ENCODE data around the gene TMEM106C.

GRCh38 chr12:47954467-47955045 lies 8.8 kb upstream of the TMEM106C start:
- TF ChIP-seq CTCF (IDR thresholded peaks at IDR 0.05; ENCODE audit: insufficient read depth, low read depth, low read length) (no peak), EZH2 (IDR thresholded peaks at IDR 0.05; ENCODE audit: insufficient read depth, low read length) (no peak)
